GM20000 (cell line): ENCODE measurements around the gene CCDC78.

Source experiments
- DNase-seq: peaks from one replicate; pipeline ENCODE4 v3.0.0; 2012; ENCODE audit warnings: low spot score
- CTCF ChIP-seq: IDR thresholded peaks from 2 replicates; pipeline ENCODE4 v1.5.1; 2012; ENCODE audit warnings: mild to moderate bottlenecking, control low read depth; ENCODE audit errors: extremely low read depth, missing control alignments

The CCDC78 gene

GRCh38 chr16:740764-741505, 14.7 kb upstream of the CCDC78 start, which contains the start of gene CIAO3:
CIAO3 (minus strand) TSS chr16:740997; CDS start chr16:740985, 12 bp downstream.
- peak; percentile 98 for DNase-seq

DNA sequence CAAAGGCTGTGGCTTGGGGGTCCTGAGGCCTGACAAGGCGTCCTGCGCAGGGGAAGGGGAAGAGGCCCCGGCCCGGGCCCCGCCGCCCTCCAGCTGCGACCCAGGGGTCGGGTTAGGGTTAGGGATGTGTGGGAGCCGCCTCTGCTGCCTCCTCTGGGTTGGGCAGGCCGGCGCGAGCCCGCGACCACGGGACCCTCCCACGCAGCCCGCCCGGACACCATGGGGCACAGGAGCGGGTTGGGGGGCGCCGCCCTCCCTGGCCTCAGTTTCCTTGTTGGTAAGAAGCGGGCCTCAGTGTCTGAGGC, 14.2 kb upstream of the CCDC78 start:
- no peak for TF ChIP-seq CTCF
- no peak for DNase-seq

More at GRCh38 chr16:740764-741505, 14.7 kb upstream of the CCDC78 start, which contains the start of gene CIAO3:
- peak; percentile 100 for TF ChIP-seq CTCF

DNA sequence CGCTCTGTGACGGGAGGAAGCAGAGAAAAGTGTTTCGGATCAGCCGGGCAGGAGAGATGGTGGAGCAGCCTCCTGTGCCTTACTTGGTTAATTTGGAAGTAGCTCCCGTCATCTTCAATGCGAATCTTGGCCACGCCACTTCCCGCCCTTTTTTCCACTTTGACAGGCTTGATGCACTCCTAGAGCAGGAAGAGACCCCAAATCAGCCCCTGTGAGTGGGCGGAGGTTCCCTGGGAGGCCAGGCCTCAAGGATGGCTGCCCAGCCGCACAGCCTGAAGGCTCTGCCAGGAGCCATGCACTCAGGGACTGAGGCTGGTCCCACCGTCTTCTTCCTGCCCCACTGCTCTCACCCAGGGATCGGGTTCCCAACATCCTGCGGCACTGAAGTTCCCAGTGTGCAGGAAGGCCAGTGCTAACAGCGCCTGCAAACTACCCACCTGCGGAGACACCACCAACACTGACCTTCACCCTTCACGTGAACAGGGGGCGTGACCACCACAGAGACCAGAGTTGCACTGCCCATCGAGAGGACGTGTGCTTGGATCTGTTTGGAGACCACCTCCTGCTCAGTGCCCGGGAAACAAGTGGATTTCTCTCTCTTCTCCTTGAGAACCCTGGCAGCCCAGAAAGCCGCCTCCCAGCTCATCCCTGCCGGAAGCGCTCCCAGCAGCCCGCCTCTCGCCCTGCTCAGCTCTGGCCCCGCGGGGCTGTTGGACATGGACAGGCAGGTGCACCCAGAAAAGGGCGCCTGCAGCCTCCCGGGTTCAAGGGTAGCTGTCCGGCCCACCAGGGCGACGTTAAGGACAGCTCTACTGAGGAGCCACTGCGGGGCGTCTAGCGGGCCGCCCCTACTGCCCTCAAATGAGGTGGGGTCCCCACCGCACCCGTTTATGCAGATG, 13.6 kb upstream of the CCDC78 start:
- no peak for TF ChIP-seq CTCF
- no peak for DNase-seq

- no peak for TF ChIP-seq CTCF
- DNase-seq = no peak
Observed at GRCh38 chr16:736936-737481, 10.8 kb upstream of the CCDC78 start.

DNA sequence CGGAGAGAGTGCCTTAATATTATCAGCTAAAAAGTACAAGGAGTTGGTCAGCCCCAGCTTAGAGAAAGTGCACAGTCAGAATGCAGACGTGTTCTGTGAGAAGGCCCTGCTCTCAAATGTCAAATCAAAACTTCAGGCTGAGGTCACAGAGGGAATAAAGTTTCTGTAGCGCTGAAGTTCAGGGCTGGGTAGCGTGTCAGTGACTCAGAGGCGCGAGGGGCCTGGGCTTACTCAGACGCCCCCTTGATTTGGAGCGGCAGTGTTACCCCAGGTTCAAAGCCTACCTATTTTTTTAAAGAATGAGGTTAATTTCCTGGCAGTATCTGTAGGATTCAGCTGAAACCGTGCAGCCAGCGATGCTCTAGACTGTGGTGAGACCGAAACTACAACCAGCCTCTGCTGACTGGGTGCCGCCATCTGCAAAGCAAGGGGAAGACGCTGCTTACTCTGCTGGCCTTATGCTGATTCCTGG, 9.8 kb upstream of the CCDC78 start:
- DNase-seq = peak; percentile 75

GRCh38 chr16:734981-735881, 9.0 kb upstream of the CCDC78 start:
- no peak for DNase-seq
- TF ChIP-seq CTCF = no peak

More for the DNA sequence above, 9.8 kb upstream of the CCDC78 start:
- no peak for TF ChIP-seq CTCF
